Smooth muscle cell of bladder (primary cell): ENCODE data around the gene ANKRD29. TPM values are rescaled to one million over a fixed set of nuclear protein-coding genes. Genes with fewer than 3 reads are reported as not detected.

Source experiments
- total RNA-seq: library from RNA; depleted of rRNA; stranded (reverse); fragments of >200 nt; gene quantifications from 2 replicates; pipeline ENCODE4 v1.2.3, GENCODE V29; 2014

Gene ANKRD29, protein sequence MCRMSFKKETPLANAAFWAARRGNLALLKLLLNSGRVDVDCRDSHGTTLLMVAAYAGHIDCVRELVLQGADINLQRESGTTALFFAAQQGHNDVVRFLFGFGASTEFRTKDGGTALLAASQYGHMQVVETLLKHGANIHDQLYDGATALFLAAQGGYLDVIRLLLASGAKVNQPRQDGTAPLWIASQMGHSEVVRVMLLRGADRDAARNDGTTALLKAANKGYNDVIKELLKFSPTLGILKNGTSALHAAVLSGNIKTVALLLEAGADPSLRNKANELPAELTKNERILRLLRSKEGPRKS
- total RNA-seq, result 6.5 and 7.3 TPM in 2 replicates

DNA sequence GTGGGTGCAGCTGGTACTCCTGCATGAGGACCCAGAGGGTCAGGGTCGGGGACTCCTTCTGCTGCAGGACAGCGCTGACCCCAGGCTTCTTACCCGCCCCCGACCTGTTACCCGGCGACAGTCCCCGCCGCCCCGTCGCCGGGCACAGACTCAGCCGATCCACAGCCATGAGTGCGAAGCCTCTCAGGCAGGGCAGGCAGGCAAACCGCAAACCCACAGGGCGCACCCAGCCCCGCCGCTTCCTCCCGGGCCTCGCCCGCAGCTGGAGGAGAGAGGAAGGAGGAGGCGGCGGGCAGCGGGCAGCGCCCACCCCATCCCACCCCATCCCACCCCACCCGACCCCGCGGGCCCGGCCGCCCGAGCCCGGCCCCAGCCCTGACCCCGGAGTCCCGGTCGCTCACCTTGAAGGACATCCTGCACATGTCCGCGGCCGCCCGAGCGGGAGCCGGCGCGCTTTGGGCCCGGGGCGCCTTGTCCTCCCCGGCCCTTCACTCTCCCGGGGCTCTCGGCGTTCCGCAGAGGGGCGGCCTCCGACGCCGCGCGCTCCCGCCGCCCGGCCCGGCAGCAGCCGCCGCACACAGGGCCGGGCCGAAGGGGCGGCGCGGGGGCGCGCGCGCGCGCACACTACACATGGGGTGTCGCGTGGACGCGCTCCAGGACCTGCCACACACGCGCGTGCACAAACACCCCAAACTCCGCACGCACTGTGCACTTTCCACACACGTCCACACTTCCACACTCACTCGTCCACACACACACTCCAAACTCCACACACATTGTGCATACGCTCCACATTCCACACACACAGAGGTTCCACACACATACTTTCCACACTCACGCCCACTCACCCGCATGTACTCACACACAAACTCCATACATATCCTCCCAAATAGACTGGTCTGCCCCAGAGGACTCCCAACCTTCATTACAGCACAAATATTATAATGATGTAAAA is at the start of gene ANKRD29:
Gene ANKRD29, minus strand, starts transcription at position 603 of the 955 bp plus-strand sequence. Its CDS starts 181 bp downstream, at position 422.

DNA sequence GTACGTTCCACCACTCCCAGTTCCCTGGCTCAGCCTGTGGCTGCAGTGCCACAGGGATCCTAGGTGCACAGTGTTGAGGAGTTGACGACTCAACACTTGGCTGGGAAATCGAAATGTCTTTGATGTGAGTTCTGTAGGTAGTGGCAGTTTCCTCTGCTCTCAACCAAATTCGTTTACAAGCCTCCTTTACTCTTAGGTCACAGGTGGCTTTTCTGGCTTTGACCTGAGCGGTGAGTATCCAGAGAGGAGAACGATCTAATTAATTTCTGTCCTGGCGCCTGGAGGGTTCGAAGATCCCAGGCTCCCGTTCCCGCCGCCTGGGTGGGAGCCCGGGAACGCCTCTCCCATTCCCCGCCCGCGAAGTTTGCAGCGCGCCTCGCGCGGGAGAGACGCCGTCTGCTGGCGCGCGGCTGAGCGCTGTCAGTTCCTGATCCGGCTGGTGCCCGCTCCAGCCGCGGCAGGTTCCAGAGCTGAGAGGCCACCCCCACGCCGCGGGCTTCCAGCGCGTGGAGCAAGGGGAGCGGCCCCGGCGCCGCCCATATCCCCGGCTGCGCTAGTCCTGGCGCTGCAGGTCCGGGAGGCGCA is 26.4 kb upstream of the ANKRD29 start, which contains the start of gene LAMA3:
Gene LAMA3, plus strand, starts transcription at position 423 of the 585 bp plus-strand sequence. CDS start 231 bp downstream, outside the sequence.

DNA sequence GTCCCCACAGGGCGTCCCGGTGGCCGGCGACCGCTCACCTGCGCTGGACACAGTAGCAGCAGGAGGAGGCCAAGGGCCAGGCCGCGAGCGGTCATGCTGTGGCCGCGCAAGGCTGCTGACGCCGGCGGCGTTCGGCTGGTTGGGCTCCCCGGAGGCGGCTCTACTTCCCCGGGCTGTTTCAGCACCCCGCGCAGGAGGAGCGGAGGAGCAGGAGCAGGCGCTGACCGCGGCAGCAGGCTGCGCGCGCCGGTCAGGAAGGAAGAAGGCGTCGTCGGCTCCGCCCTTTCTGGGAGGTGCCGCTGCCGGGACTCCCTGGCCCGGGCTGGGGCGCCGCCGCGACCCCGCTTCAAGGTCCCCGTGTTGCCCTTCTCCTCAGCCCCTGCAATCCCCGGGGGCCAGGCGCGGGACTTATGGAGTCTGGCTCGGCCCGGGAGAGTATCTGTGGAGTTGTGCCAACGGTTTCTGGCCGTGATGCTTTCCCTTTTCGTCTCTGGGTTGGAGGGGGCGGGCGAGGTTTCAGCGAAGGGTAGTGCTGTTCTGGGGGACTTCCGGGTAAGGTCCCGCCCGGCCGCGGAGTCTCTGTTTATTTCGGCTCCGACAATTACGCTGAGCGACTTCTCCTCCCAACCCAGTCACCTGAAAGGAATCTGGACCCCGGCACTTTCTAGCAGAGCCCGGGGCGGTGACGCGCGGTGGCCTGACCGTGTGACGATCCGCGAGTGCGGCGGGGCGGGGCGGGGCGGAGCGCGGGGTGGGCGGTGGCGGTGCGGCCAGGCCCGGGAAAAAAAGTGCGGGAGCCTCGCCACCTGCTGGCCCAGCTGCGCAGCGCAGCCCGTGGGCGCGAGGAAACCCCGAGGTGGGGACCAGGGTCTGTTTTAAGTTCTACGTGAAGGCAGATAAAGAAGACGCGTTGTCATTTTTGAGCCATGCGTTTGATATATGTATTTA is 76.2 kb downstream of the ANKRD29 start, which contains the start of gene NPC1:
Gene NPC1, minus strand, starts transcription at position 258 of the 948 bp plus-strand sequence. Its CDS starts 163 bp downstream, at position 95.

Other genes with a start within 250 kb of the ANKRD29 start
- gene RIOK3, start 209.6 kb downstream of the ANKRD29 start, total RNA-seq, result 76.2 and 76.5 TPM in 2 replicates
- 27.3 and 29.8 TPM in 2 replicates for gene RMC1, start 159.4 kb downstream of the ANKRD29 start, total RNA-seq
- 68.7 and 124 TPM in 2 replicates for gene NPC1, start 76.4 kb downstream of the ANKRD29 start, total RNA-seq
- 19.1 and 20.9 TPM in 2 replicates for gene LAMA3, start 26.5 kb upstream of the ANKRD29 start, total RNA-seq